ENCODE measurements around the gene CDC14A. TPM values are rescaled to one million over a fixed set of nuclear protein-coding genes. Genes with fewer than 3 reads are reported as not detected.

CDC14A gene
- total RNA-seq, 1 donor from 2014 or later = 21.4 TPM

DNA sequence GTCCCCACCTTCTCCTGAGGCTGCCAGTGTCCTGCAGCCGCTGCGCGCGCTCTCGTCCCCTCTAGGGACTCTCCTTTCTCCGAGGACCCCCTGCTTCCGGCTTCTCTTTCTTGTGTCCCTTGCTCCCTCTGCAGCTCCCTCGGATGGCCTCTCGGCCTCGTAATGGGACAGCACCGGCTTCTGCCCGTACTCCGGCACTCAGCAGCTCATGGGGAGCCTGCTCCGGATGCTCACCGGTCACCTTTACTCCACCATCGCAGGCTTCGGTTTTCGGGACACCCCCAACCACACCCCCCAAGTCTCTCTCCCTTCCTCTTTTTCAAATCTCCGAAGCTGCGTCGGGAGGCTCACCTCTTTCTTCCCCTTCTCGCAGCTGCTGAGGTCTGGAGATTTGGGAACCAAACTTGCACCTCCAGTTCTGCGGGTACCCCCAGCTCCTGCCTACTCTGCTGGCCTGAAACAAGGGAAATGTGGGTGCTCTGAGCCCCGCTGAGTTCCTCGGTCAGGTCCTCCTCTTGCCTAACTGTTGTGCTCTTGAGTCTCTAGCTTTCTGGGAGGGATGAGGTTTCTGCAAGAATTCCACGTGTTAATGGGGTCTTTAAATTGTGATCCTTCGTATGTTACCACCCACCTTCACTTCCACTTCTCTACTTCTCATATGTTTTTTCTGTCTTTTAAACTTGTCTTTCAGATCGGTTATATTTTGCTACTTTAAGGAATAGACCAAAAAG is 930 bp downstream of the CDC14A start:
- Mint-ChIP-seq H3K4me3 (peak overlapping the region; percentile 82), H3K27ac (peak overlapping the region; percentile 85), H3K27me3 (ENCODE audit: low read depth) (no peaks in the 10 kb centered on the region), H3K4me1 (peaks cover 47% of the 10 kb centered on the region), H3K36me3 (no peaks in the 10 kb centered on the region), H3K9me3 (no peaks in the 10 kb centered on the region)
- no peak for TF ChIP-seq CTCF (IDR thresholded peaks at IDR 0.05; ENCODE audit: unreplicated experiment)
- peak in 1 of 2 experiments; percentile 45 for DNase-seq (ENCODE audit: low spot score in 2 of 2, unreplicated experiment in 2 of 2)

GRCh38 chr1:100353988-100354387 is 1.7 kb downstream of the CDC14A start:
- Mint-ChIP-seq H3K27ac (peak overlapping the region; percentile 85), H3K9me3 (no peaks in the 10 kb centered on the region), H3K27me3 (ENCODE audit: low read depth) (no peaks in the 10 kb centered on the region)

DNA sequence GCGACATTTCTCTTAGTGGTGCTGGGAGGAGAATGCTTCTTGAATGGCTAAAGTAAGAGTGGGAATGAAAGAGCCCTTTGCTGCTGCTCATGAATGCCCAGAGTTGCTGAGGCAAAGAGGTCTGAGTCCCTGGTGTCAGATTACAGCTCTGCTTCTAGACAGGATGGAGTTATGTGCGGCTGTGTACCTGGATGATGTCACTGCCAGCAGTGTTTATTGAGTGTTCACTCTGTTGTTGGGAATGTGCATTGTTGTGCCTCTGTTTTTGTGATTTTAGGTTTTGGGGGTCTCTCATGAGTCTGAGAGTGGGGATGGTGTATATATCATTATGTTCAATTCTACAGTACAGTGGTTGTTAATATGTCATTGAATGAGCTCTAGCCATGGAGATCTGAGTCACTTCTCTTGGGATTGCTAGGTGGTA is 2.7 kb downstream of the CDC14A start:
- Mint-ChIP-seq H3K9me3 (no peaks in the 10 kb centered on the region), H3K36me3 (no peaks in the 10 kb centered on the region), H3K4me1 (peaks cover 49% of the 10 kb centered on the region), H3K27me3 (ENCODE audit: low read depth) (no peaks in the 10 kb centered on the region), H3K27ac (peak overlapping the region; percentile 85), H3K4me3 (peak overlapping the region; percentile 82)
- DNase-seq (ENCODE audit: low spot score in 2 of 2, unreplicated experiment in 2 of 2) = peak in 1 of 2 experiments; percentile 44
- no peak for TF ChIP-seq CTCF (IDR thresholded peaks at IDR 0.05; ENCODE audit: unreplicated experiment)

More at GRCh38 chr1:100353988-100354387, 1.7 kb downstream of the CDC14A start:
- Mint-ChIP-seq H3K36me3 (no peaks in the 10 kb centered on the region), H3K4me1 (peaks cover 49% of the 10 kb centered on the region), H3K4me3 (peak overlapping the region; percentile 82)
- no peak for DNase-seq (ENCODE audit: low spot score in 2 of 2, unreplicated experiment in 2 of 2)
- TF ChIP-seq CTCF (IDR thresholded peaks at IDR 0.05; ENCODE audit: unreplicated experiment) = no peak

DNA sequence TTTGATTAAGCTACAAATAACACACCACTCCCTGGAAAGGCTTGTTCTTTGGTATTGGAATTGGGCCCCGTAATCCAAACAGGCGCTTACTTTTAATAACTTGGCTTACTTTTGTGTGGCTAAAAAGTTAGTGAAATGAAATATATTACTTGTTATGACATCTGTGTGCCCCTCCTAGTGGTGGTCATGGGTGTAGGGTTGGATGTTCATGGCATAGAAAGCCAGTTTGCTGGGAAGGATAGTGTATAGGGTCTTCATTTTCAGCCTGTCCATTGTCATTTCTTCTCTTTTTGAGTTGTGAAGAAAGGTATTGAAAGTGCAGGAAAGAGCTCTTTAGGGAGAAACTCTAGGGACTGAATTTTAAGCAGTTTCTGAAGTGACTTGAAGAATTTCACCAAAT is 5.9 kb downstream of the CDC14A start:
- H3K27me3 Mint-ChIP-seq (ENCODE audit: low read depth) = no peaks in the 10 kb centered on the region
- H3K4me1 Mint-ChIP-seq = peaks cover 58% of the 10 kb centered on the region
- H3K4me3 Mint-ChIP-seq = no peak overlapping the region

GRCh38 chr1:100359139-100359538 is 6.8 kb downstream of the CDC14A start:
- H3K27me3 Mint-ChIP-seq (ENCODE audit: low read depth) = no peaks in the 10 kb centered on the region
- no peak for TF ChIP-seq CTCF (IDR thresholded peaks at IDR 0.05; ENCODE audit: unreplicated experiment)
- H3K36me3 Mint-ChIP-seq = no peaks in the 10 kb centered on the region
- DNase-seq (ENCODE audit: low spot score in 2 of 2, unreplicated experiment in 2 of 2) = no peak
- H3K9me3 Mint-ChIP-seq = no peaks in the 10 kb centered on the region
- H3K4me3 Mint-ChIP-seq = no peak overlapping the region
- H3K27ac Mint-ChIP-seq = no peak overlapping the region
- peaks cover 49% of the 10 kb centered on the region for H3K4me1 Mint-ChIP-seq

More for the DNA sequence above, 5.9 kb downstream of the CDC14A start:
- no peaks in the 10 kb centered on the region for H3K9me3 Mint-ChIP-seq
- H3K27ac Mint-ChIP-seq = peak overlapping the region; percentile 42
- H3K36me3 Mint-ChIP-seq = no peaks in the 10 kb centered on the region
- DNase-seq (ENCODE audit: low spot score in 2 of 2, unreplicated experiment in 2 of 2) = no peak
- no peak for TF ChIP-seq CTCF (IDR thresholded peaks at IDR 0.05; ENCODE audit: unreplicated experiment)

Measured in mesothelial cell of epicardium (in vitro differentiated cells).